ENCODE results near the gene COQ10B. TPM values are rescaled to one million over a fixed set of nuclear protein-coding genes. Genes with fewer than 3 reads are reported as not detected.

Gene COQ10B
- total RNA-seq = 10 to 100 TPM; 29.5 to 33.2 TPM

- Histone ChIP-seq H3K27ac (peak within 1 kb of the TSS; percentile 100), H3K9me3 (no peaks in the 10 kb centered on the region), H3K4me3 (peak within 1 kb of the TSS; percentile 92 to 95), H3K4me1 (peaks cover 0 to 13% of the 10 kb centered on the region in 2 donors), H3K27me3 (no peaks in the 10 kb centered on the region), H3K36me3 (no peaks in the 10 kb centered on the region)
- peak in 1 of 2 donors; percentile 45 for TF ChIP-seq CTCF (IDR thresholded peaks at IDR 0.05)
- peak; percentile 100 for DNase-seq (ENCODE audit: low spot score)
Measured at GRCh38 chr2:197453123-197453913, at the start of gene COQ10B. Gene COQ10B, plus strand, starts transcription at chr2:197453552. Its CDS starts 9 bp downstream, at chr2:197453561.

- Histone ChIP-seq H3K36me3 (peaks cover 100% of the 10 kb centered on the region), H3K27ac (no peak overlapping the region), H3K27me3 (no peaks in the 10 kb centered on the region), H3K4me3 (no peak overlapping the region), H3K4me1 (no peaks in the 10 kb centered on the region), H3K9me3 (no peaks in the 10 kb centered on the region)
- DNase-seq (ENCODE audit: low spot score) = no peak
- TF ChIP-seq CTCF (IDR thresholded peaks at IDR 0.05) = no peak
Measured at GRCh38 chr2:197405582-197405981, 47.8 kb upstream of the COQ10B start.

GRCh38 chr2:197414039-197414438 lies 39.3 kb upstream of the COQ10B start:
- no peaks in the 10 kb centered on the region for H3K4me1 ChIP-seq
- H3K9me3 ChIP-seq = no peaks in the 10 kb centered on the region
- H3K27me3 ChIP-seq = no peaks in the 10 kb centered on the region
- H3K36me3 ChIP-seq = peaks cover 88% of the 10 kb centered on the region
- no peak overlapping the region for H3K27ac ChIP-seq
- no peak for TF ChIP-seq CTCF (IDR thresholded peaks at IDR 0.05)
- no peak for DNase-seq (ENCODE audit: low spot score)
- no peak overlapping the region for H3K4me3 ChIP-seq

- peaks cover 88% of the 10 kb centered on the region for H3K36me3 ChIP-seq
- no peak for DNase-seq (ENCODE audit: low spot score)
- no peaks in the 10 kb centered on the region for H3K27me3 ChIP-seq
- H3K4me3 ChIP-seq = no peak overlapping the region
- no peaks in the 10 kb centered on the region for H3K4me1 ChIP-seq
- no peaks in the 10 kb centered on the region for H3K9me3 ChIP-seq
- no peak overlapping the region for H3K27ac ChIP-seq
- TF ChIP-seq CTCF (IDR thresholded peaks at IDR 0.05) = no peak
Measured at GRCh38 chr2:197414515-197414914, 38.8 kb upstream of the COQ10B start.

- Histone ChIP-seq H3K4me1 (peaks cover 0 to under 1% of the 10 kb centered on the region in 2 donors), H3K36me3 (peaks cover 85% of the 10 kb centered on the region), H3K4me3 (no peak overlapping the region), H3K27ac (no peak overlapping the region), H3K27me3 (no peaks in the 10 kb centered on the region), H3K9me3 (no peaks in the 10 kb centered on the region)
- no peak for TF ChIP-seq CTCF (IDR thresholded peaks at IDR 0.05)
- no peak for DNase-seq (ENCODE audit: low spot score)
Measured at GRCh38 chr2:197416268-197416667, 37.1 kb upstream of the COQ10B start.
